CD14-positive monocyte (primary cell): Measurements from ENCODE around the gene PRKAG3. TPM values are rescaled to one million over a fixed set of nuclear protein-coding genes. Genes with fewer than 3 reads are reported as not detected.
A peak's percentile ranks its signal among the peaks of the same experiment; 100 is the strongest.

ENCODE experiments used
- DNase-seq, 3 donors: peaks; one replicate each; pipeline ENCODE4 v3.0.0-alpha.2; 2011 to 2022
- H2AFZ ChIP-seq: 2 replicates; pipeline ENCODE4 v1.6.0; 2012; ENCODE audit warnings: mild to moderate bottlenecking, low read depth, low read length, inconsistent platforms; ENCODE audit not compliant: insufficient read depth, poor library complexity, severe bottlenecking
- H3K27ac ChIP-seq, 2 donors: 1 replicate in 1 of 2; 2 replicates in 1 of 2; pipeline ENCODE4 v1.5.1; 2012 to 2013; ENCODE audit warnings: low read length in 2 of 2, control low read depth in 1 of 2, inconsistent platforms in 1 of 2, low read depth in 1 of 2, mild to moderate bottlenecking in 1 of 2
- H3K27me3 ChIP-seq, 2 donors: one replicate each; pipeline versions ENCODE4 v1.6.0 to v1.6.1; 2011 to 2013; ENCODE audit warnings: low read length in 2 of 2; ENCODE audit not compliant: control insufficient read depth in 2 of 2, insufficient read depth in 2 of 2
- H3K36me3 ChIP-seq, 2 donors: replicated peaks in 1 of 2; 1 replicate in 1 of 2; 2 replicates in 1 of 2; pipeline versions ENCODE4 v1.5.1 to v1.6.1; 2012 to 2013; ENCODE audit warnings: low read length in 2 of 2, control low read depth in 1 of 2, inconsistent platforms in 1 of 2, mild to moderate bottlenecking in 1 of 2; ENCODE audit not compliant: insufficient read depth in 2 of 2, control insufficient read depth in 1 of 2
- H3K4me1 ChIP-seq, 2 donors: 1 replicate in 1 of 2; 2 replicates in 1 of 2; pipeline versions ENCODE4 v1.5.1 to v1.6.1; 2012 to 2013; ENCODE audit warnings: low read length in 2 of 2, control low read depth in 1 of 2, inconsistent platforms in 1 of 2, mild to moderate bottlenecking in 1 of 2, moderate library complexity in 1 of 2; ENCODE audit not compliant: insufficient read depth in 2 of 2, control insufficient read depth in 1 of 2
- H3K4me2 ChIP-seq: replicated peaks from 2 replicates; pipeline ENCODE3; 2012; ENCODE audit warnings: low read length, moderate library complexity, mild to moderate bottlenecking; ENCODE audit not compliant: poor library complexity, severe bottlenecking; ENCODE audit errors: extremely low read depth
- H3K4me3 ChIP-seq, 3 experiments: fragments of 200-600 bp in 1 of 3; sonication (generic) in 1 of 3; replicated peaks in 1 of 3; 1 replicate in 2 of 3; 2 replicates in 1 of 3; pipeline ENCODE4 v1.5.1; 2011 to 2013; ENCODE audit warnings: low read length in 3 of 3, mild to moderate bottlenecking in 3 of 3, control low read depth in 2 of 3, low read depth in 2 of 3, inconsistent platforms in 1 of 3, moderate library complexity in 1 of 3
- H3K79me2 ChIP-seq: 2 replicates; pipeline ENCODE4 v1.6.0; 2012; ENCODE audit warnings: mild to moderate bottlenecking, control low read depth, inconsistent platforms, low read length, moderate library complexity; ENCODE audit not compliant: insufficient read depth
- H3K9ac ChIP-seq: 2 replicates; pipeline ENCODE4 v1.6.0; 2017; ENCODE audit warnings: low read length, mild to moderate bottlenecking; ENCODE audit not compliant: insufficient read depth, poor library complexity, severe bottlenecking
- H3K9me3 ChIP-seq, 2 donors: replicated peaks in 1 of 2; 1 replicate in 1 of 2; 2 replicates in 1 of 2; pipeline versions ENCODE4 v1.5.1 to v1.6.1; 2012 to 2013; ENCODE audit warnings: low read length in 2 of 2, control low read depth in 1 of 2; ENCODE audit not compliant: control insufficient read depth in 1 of 2, insufficient read depth in 1 of 2
- H4K20me1 ChIP-seq: 2 replicates; pipeline ENCODE4 v1.6.0; 2012; ENCODE audit warnings: mild to moderate bottlenecking, low read length, control low read depth, moderate library complexity; ENCODE audit not compliant: insufficient read depth
- H3K27ac Mint-ChIP-seq, 7 donors: one replicate each; pipeline ENCODE4 v1.8.0; 2020; ENCODE audit warnings: mild to moderate bottlenecking in 7 of 7, mixed read lengths in 7 of 7, moderate library complexity in 6 of 7, inconsistent platforms in 2 of 7
- H3K27me3 Mint-ChIP-seq, 3 donors: one replicate each; pipeline ENCODE4 v1.8.0; 2021 to 2022; ENCODE audit warnings: low read depth in 3 of 3, mild to moderate bottlenecking in 3 of 3, mixed read lengths in 3 of 3, moderate library complexity in 3 of 3, inconsistent platforms in 1 of 3
- H3K36me3 Mint-ChIP-seq, 2 donors: one replicate each; pipeline ENCODE4 v1.8.0; 2020; ENCODE audit warnings: mixed read lengths in 2 of 2, inconsistent platforms in 1 of 2, mild to moderate bottlenecking in 1 of 2
- H3K4me1 Mint-ChIP-seq: one replicate; pipeline ENCODE4 v1.8.0; 2020; ENCODE audit warnings: mild to moderate bottlenecking, mixed read lengths
- H3K4me3 Mint-ChIP-seq, 2 donors: one replicate each; pipeline ENCODE4 v1.8.0; 2020; ENCODE audit warnings: mild to moderate bottlenecking in 2 of 2, mixed read lengths in 2 of 2, moderate library complexity in 1 of 2
- H3K9me3 Mint-ChIP-seq, 7 donors: one replicate each; pipeline ENCODE4 v1.8.0; 2020 to 2022; ENCODE audit warnings: mixed read lengths in 7 of 7, mild to moderate bottlenecking in 6 of 7, moderate library complexity in 6 of 7, inconsistent platforms in 2 of 7
- WGBS: methylation state at CpG from one replicate; pipeline ENCODE4 v1.1.5; 2013; ENCODE audit warnings: missing lambda C conversion rate; ENCODE audit not compliant: insufficient coverage; 5-methylcytosine and 5-hydroxymethylcytosine counted together
- intact Hi-C, 2 donors: fragments of 100-400 bp; cut with micrococcal nuclease; formaldehyde crosslinking; loops; one replicate each; pipeline versions ENCODE4 v1.15.0 to v1.15.1; 2023
- polyA plus RNA-seq, 3 donors: library from polyadenylated mRNA; depleted of rRNA in 1 of 3; unstranded in 2 of 3; stranded (reverse) in 1 of 3; fragments of 300-500 nt in 2 of 3; fragments of >200 nt in 1 of 3; fragmentation: Illumina TruSeq in 2 of 3; gene quantifications; 1 replicate in 2 of 3; 2 replicates in 1 of 3; pipeline ENCODE4 v1.2.3, GENCODE V29; 2012 to 2021
- TF ChIP-seq, protein P1 (sequence below): fragments of 200-600 bp; IDR thresholded peaks from one replicate; pipeline ENCODE4 v1.8.0; 2022; ENCODE audit warnings: antibody characterized with exemption, mild to moderate bottlenecking

The PRKAG3 gene
- polyA plus RNA-seq, 3 donors, result not detected

DNA sequence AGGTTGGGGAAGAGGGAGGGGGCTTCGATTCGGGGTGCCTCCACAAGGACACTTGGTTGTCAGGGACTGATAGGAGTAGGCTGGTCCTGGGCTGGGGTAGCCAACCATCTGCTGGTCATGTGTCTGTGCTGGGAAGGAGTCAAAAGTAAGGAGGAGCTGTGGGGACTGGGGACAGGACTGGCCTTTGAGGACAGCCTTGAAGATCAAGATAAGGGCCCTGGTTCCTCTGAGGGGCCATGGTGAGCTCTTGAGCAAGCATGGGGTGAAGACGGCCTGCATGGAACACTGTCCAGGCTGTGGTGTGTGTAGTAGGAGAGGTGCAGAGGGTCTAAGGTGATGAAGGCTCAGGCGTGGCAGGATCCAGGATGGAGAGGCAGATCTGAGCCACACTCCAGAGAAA lies 47.9 kb downstream of the PRKAG3 start:
- Histone ChIP-seq H3K4me3 (peak overlapping the region; percentile 62 to 93 (median 72)), H3K27me3 (peaks cover 10 to 60% of the 10 kb centered on the region in 2 donors), H2AFZ (no peak overlapping the region), H3K4me1 (peaks cover 21 to 48% of the 10 kb centered on the region in 2 donors), H3K79me2 (peaks cover 5% of the 10 kb centered on the region), H3K9me3 (peaks cover 0 to 5% of the 10 kb centered on the region in 2 donors), H3K27ac (peak overlapping the region in 1 of 2 donors; percentile 59), H3K36me3 (peaks cover 0 to 5% of the 10 kb centered on the region in 2 donors), H3K9ac (peak overlapping the region; percentile 83), H3K4me2 (peak overlapping the region; percentile 93), H4K20me1 (peaks cover 35% of the 10 kb centered on the region)
- Mint-ChIP-seq H3K36me3 (peaks cover 38 to 50% of the 10 kb centered on the region in 2 donors), H3K4me1 (peaks cover 52% of the 10 kb centered on the region), H3K4me3 (peak overlapping the region; percentile 97 to 100), H3K27ac (peak overlapping the region; percentile 14 to 87 (median 70)), H3K27me3 (peaks cover 41 to 59% (median 44%) of the 10 kb centered on the region in 3 donors), H3K9me3 (peaks cover 3 to 20% (median 10%) of the 10 kb centered on the region in 7 donors)
- 93% methylated on average over 4 of the region's 4 CpGs for WGBS
- intact Hi-C loops, result loop anchor here in 1 of 2 donors (5.0 kb wide), 1 partner anchor 36 kb away; no protein-coding TSS in a partner anchor
- DNase-seq, result no peak
- TF ChIP-seq, protein P1, sequence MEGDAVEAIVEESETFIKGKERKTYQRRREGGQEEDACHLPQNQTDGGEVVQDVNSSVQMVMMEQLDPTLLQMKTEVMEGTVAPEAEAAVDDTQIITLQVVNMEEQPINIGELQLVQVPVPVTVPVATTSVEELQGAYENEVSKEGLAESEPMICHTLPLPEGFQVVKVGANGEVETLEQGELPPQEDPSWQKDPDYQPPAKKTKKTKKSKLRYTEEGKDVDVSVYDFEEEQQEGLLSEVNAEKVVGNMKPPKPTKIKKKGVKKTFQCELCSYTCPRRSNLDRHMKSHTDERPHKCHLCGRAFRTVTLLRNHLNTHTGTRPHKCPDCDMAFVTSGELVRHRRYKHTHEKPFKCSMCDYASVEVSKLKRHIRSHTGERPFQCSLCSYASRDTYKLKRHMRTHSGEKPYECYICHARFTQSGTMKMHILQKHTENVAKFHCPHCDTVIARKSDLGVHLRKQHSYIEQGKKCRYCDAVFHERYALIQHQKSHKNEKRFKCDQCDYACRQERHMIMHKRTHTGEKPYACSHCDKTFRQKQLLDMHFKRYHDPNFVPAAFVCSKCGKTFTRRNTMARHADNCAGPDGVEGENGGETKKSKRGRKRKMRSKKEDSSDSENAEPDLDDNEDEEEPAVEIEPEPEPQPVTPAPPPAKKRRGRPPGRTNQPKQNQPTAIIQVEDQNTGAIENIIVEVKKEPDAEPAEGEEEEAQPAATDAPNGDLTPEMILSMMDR, result no peak

DNA sequence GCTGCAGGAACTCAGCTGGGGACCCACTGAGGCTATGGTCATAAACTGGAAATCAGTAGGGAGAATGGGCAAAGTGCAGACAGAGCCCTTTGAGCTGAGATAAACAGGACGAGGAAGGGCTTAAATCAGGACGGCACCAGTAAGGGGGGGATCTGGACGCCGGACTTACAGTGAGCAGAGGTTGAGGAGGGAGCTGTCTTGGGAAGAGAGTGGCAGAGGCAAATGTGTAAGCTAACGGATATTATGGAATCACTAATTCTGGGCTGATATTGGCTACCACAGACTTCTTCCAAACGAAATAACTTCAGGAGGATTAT lies 49.1 kb downstream of the PRKAG3 start:
- Histone ChIP-seq H3K9me3 (peaks cover 6% of the 10 kb centered on the region in 2 donors), H3K27ac (peak overlapping the region in 1 of 2 donors; percentile 83), H3K36me3 (peaks cover 0 to 6% of the 10 kb centered on the region in 2 donors), H3K4me1 (peaks cover 21 to 48% of the 10 kb centered on the region in 2 donors), H3K4me3 (peak overlapping the region; percentile 62 to 93 (median 72)), H3K9ac (peak overlapping the region; percentile 83), H4K20me1 (peaks cover 24% of the 10 kb centered on the region), H3K4me2 (peak overlapping the region; percentile 93), H3K27me3 (peaks cover 10 to 60% of the 10 kb centered on the region in 2 donors), H2AFZ (peak overlapping the region; percentile 83), H3K79me2 (peaks cover 5% of the 10 kb centered on the region)
- no peak for DNase-seq
- Mint-ChIP-seq H3K27me3 (peaks cover 42 to 57% (median 48%) of the 10 kb centered on the region in 3 donors), H3K9me3 (peaks cover 9 to 24% (median 14%) of the 10 kb centered on the region in 7 donors), H3K27ac (peak overlapping the region in 5 of 7 donors; percentile 73 to 94 (median 79)), H3K4me3 (peak overlapping the region; percentile 97 to 100), H3K36me3 (peaks cover 39 to 40% of the 10 kb centered on the region in 2 donors), H3K4me1 (peaks cover 52% of the 10 kb centered on the region)
- TF ChIP-seq, protein P1, result no peak
- intact Hi-C loops, result loop anchor here in 1 of 2 donors (5.0 kb wide), 1 partner anchor 35 kb away; no protein-coding TSS in a partner anchor
- WGBS, result 14% methylated on average over 2 of the region's 6 CpGs
